Melanocyte of skin (primary cell): ENCODE results near the gene ZGRF1. TPM values are rescaled to one million over a fixed set of nuclear protein-coding genes. Genes with fewer than 3 reads are reported as not detected.

Source experiments
- small RNA-seq, 2 donors: library from RNA; depleted of rRNA; stranded (forward); fragments of <200 nt; gene quantifications; one replicate each; pipeline ENCODE3, GENCODE V24; 2012
- total RNA-seq, 2 donors: library from RNA; depleted of rRNA; stranded (reverse); fragments of >200 nt; gene quantifications; 2 replicates each; pipeline ENCODE4 v1.2.3, GENCODE V29; 2012

ZGRF1 gene, protein sequence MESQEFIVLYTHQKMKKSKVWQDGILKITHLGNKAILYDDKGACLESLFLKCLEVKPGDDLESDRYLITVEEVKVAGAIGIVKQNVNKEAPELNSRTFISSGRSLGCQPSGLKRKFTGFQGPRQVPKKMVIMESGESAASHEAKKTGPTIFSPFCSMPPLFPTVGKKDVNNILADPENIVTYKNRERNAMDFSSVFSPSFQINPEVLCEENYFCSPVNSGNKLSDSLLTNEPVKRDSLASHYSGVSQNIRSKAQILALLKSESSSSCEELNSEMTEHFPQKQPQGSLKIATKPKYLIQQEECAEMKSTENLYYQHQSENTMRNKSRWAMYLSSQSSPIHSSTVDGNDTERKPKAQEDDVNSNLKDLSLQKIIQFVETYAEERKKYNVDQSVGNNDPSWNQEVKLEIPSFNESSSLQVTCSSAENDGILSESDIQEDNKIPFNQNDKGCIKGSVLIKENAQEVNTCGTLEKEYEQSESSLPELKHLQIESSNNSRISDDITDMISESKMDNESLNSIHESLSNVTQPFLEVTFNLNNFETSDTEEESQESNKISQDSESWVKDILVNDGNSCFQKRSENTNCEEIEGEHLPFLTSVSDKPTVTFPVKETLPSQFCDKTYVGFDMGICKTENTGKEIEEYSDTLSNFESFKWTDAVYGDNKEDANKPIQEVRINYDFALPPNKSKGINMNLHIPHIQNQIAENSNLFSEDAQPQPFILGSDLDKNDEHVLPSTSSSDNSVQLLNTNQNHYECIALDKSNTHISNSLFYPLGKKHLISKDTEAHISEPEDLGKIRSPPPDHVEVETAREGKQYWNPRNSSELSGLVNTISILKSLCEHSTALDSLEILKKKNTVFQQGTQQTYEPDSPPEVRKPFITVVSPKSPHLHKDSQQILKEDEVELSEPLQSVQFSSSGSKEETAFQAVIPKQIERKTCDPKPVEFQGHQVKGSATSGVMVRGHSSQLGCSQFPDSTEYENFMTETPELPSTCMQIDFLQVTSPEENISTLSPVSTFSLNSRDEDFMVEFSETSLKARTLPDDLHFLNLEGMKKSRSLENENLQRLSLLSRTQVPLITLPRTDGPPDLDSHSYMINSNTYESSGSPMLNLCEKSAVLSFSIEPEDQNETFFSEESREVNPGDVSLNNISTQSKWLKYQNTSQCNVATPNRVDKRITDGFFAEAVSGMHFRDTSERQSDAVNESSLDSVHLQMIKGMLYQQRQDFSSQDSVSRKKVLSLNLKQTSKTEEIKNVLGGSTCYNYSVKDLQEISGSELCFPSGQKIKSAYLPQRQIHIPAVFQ (N-terminal part only)
- total RNA-seq = 10 to 100 TPM; 11.0 to 20.6 TPM

DNA sequence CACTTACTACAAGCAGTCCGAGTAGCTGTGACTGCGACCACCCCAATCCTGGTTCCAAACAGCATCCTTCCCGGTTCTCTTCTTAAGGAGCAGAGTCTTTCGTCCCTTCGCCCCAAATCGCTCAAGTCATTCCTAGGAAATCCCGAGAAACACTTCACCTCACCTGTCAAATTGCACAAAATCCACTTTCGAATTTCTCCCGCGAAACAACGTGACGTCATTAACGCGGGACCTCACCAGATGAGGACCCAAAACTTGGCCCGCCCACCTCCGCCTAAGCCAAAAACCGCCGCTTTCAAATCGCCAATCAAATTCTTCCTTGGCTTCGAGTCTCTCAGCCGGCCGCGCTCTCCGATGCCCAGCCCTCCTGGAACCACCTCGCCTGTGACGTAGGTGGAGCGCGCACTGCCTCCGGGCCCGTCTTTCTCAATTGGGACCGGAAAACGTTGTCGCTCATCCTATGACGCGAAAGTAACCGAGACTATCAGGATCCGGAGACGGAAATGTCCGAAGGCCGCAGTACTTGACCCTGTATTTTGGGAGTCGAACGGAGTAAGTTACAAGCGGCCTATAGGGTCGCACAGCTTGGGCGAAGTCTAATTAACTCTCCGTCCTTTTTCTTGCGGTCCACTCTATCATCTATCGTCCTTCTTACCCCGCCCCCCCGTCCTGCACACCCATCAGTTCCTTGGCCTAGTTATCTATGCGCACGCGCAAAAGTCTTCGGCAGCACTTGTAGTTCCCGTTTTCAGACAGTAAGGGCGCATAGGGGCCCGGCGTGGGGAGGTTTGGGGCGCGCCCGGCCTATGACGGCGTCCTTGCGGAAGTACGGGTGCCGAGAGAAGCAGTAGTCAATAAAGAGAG lies at the start of gene ZGRF1, which contains the start of gene LARP7:
Gene ZGRF1 (minus strand): TSS at position 222 of the 864 bp plus-strand sequence. CDS start 3,733 bp downstream, outside the sequence.
Gene LARP7 (plus strand): TSS at position 456 of the 864 bp plus-strand sequence. CDS start 7,527 bp downstream, outside the sequence.

DNA sequence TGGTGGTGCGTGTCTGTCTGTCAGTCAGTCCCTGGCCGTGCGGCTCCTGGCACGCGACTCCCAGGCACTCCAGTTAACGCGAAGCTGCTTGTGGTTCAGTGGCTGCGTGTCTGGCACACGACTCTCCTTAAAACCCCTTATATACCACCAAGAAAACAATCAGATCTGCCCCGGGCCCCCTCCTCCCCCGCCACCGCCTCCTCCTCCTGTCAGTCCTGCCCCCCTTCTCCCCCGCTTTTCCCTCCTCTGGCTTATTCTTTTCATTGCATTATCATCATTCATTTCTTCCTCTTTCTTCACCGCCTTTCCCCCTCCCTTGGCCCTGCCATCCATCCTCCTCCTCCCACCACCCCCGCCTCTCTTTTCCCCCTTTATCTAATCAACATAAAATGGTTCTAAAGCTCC lies 120.6 kb downstream of the ZGRF1 start, which contains the start of gene NEUROG2:
Gene NEUROG2 (minus strand): TSS at position 115 of the 405 bp plus-strand sequence. CDS start 705 bp downstream, outside the sequence.

Small RNA genes lying within 50 kb of the gene (small RNA-seq; reads per million reads assigned to genes)
- 0.17 reads per million in 2 donors for gene MIR302A
- 0 reads per million in 2 donors for gene MIR302C
- gene MIR302D = 0 reads per million in 2 donors
- 0 reads per million in 2 donors for gene MIR367

Other genes starting within 250 kb of the ZGRF1 start
- not detected for gene NEUROG2, start 120.7 kb downstream of the ZGRF1 start, total RNA-seq
- 10 to 100 TPM; 14.0 to 18.9 TPM for gene LARP7, start 234 bp upstream of the ZGRF1 start, total RNA-seq